Breast epithelium (tissue), 3 donors: ENCODE measurements around the gene UFD1.

ENCODE experiments used
- POLR2A ChIP-seq: fragments of 450-650 bp; IDR thresholded peaks from one replicate; pipeline ENCODE4 v1.6.1; 2016; ENCODE audit warnings: antibody characterized with exemption, mild to moderate bottlenecking, moderate library complexity
- POLR2AphosphoS5 ChIP-seq, 3 donors: sonication (generic); formaldehyde crosslinking; IDR thresholded peaks; one replicate each; pipeline ENCODE4 v1.6.1; 2017; ENCODE audit warnings: antibody characterized with exemption in 3 of 3
- TF ChIP-seq, protein P1 (sequence below), 3 donors: fragments of 450-650 bp; IDR thresholded peaks; one replicate each; pipeline ENCODE4 v1.5.1; 2016 to 2017; ENCODE audit warnings: antibody characterized with exemption in 3 of 3, mild to moderate bottlenecking in 3 of 3, moderate library complexity in 3 of 3

DNA sequence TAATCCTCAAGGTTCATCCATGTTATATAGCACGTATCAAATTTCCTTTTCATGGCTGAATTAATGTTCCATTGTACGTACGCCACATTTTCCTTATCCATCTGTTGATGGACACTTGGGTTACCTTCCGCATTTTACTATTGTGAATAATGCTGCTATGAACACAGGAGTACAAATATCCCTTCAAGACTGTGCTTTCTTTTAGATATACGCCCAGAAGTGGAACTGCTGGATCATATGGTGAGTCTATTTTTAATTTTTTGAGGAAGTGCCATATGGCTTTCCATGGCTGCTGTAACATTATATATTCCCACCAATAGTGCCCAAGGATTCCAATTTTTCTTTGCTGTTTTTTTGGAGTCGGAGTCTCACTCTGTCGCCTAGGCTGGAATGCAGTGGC, 40.7 kb downstream of the UFD1 start:
- TF ChIP-seq, protein P1, sequence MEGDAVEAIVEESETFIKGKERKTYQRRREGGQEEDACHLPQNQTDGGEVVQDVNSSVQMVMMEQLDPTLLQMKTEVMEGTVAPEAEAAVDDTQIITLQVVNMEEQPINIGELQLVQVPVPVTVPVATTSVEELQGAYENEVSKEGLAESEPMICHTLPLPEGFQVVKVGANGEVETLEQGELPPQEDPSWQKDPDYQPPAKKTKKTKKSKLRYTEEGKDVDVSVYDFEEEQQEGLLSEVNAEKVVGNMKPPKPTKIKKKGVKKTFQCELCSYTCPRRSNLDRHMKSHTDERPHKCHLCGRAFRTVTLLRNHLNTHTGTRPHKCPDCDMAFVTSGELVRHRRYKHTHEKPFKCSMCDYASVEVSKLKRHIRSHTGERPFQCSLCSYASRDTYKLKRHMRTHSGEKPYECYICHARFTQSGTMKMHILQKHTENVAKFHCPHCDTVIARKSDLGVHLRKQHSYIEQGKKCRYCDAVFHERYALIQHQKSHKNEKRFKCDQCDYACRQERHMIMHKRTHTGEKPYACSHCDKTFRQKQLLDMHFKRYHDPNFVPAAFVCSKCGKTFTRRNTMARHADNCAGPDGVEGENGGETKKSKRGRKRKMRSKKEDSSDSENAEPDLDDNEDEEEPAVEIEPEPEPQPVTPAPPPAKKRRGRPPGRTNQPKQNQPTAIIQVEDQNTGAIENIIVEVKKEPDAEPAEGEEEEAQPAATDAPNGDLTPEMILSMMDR (IDR thresholded peaks at IDR 0.05): no peak
- no peak for TF ChIP-seq POLR2A
- no peak for TF ChIP-seq POLR2AphosphoS5 (IDR thresholded peaks at IDR 0.05)
